Stimulated activated CD4-positive, alpha-beta T cell treated with anti-CD3 and anti-CD28 coated beads, TNF-alpha, amount 100 ng/mL, for 1 hour (primary cell): ENCODE measurements around the gene AP5Z1.
A peak's percentile ranks its signal among the peaks of the same experiment; 100 is the strongest.

Experiments used
- DNase-seq, 3 donors: peaks; one replicate each; pipeline ENCODE4 v3.0.0-alpha.2; 2020; ENCODE audit warnings: low read depth in 3 of 3, low spot score in 1 of 3

The AP5Z1 gene, protein sequence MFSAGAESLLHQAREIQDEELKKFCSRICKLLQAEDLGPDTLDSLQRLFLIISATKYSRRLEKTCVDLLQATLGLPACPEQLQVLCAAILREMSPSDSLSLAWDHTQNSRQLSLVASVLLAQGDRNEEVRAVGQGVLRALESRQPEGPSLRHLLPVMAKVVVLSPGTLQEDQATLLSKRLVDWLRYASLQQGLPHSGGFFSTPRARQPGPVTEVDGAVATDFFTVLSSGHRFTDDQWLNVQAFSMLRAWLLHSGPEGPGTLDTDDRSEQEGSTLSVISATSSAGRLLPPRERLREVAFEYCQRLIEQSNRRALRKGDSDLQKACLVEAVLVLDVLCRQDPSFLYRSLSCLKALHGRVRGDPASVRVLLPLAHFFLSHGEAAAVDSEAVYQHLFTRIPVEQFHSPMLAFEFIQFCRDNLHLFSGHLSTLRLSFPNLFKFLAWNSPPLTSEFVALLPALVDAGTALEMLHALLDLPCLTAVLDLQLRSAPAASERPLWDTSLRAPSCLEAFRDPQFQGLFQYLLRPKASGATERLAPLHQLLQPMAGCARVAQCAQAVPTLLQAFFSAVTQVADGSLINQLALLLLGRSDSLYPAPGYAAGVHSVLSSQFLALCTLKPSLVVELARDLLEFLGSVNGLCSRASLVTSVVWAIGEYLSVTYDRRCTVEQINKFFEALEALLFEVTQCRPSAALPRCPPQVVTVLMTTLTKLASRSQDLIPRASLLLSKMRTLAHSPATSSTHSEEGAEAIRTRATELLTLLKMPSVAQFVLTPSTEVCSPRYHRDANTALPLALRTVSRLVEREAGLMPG

DNA sequence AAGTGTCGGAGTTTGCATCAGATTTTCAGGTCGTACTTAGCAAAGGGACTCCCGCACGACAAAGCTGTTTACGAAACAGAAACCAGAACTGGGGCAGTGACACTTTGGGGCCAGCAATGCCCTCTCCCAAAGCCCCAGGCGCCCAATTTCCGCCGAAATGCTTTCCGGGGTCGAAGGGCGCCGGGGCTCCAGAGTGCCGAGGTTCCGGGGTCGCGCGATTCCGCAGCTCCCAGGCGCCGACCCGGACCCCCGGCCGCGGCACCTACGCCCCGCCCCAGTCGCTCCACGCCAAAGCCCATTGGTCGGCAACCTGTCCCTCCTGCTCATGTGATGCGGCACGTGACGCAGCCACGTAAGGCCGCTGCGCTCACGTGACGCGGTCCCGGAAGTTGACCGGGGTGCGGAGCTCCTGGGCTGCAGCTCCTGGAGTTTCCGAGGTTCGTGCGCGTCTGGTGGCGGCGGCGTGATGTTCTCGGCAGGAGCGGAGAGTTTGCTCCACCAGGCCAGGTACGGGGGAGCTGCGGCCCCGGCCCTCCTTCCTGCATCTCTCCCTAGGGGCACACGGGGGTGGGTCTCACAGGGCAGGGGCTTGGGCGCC is at the start of gene AP5Z1:
AP5Z1 (plus strand) TSS at position 374 of the 598 bp plus-strand sequence; CDS start at position 467, 93 bp downstream.
- DNase-seq, result peak; percentile 79 to 90 (median 86)

DNA sequence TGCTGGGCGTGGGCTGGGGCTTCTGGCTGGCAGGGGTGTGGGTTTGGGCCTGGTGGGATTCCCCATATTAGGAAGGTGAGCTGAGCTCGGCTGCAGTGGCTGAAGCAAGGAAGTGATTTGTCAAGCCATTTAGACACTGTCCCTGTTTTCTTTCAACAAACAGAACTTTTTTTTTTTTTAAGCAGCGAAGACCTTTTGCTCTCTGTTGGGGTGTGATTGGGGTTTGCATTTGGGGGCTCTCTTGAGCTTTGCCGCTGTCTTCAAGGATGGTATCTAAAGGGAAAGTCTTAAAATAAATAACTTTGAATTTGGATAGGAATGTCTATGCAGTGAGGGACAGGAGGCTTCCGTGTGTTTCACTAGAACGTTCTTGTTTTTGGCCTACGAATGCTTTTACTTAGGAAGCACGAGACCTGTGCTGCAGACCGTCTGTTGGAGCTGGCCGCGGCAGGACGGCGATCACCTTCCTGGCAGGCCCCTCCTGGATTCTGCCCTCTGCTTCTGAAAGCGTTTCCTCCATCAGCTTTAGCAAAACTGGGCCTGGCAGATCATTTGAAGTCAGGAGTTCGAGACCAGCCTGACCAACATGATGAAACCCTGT is 49.5 kb upstream of the AP5Z1 start:
- DNase-seq, result no peak

DNA sequence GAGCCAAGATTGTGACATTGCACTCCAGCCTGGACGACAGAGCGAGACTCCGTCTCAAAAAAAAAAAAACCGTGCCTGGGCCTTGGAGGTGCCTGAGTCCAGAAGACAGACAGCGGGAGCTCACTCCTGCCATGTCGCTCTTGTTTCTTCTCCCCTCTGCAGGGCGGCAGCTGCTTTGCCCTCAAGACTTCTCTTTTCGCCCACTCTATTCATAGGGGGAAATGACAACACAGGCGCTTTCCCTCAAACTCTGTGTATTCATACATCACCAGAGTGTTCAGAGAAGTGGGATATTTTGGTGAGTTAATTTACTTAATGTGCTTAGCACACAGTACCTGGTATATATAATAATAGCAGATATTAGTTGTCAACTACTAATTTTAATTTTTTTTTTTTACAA is 48.9 kb upstream of the AP5Z1 start:
- DNase-seq, result no peak

DNA sequence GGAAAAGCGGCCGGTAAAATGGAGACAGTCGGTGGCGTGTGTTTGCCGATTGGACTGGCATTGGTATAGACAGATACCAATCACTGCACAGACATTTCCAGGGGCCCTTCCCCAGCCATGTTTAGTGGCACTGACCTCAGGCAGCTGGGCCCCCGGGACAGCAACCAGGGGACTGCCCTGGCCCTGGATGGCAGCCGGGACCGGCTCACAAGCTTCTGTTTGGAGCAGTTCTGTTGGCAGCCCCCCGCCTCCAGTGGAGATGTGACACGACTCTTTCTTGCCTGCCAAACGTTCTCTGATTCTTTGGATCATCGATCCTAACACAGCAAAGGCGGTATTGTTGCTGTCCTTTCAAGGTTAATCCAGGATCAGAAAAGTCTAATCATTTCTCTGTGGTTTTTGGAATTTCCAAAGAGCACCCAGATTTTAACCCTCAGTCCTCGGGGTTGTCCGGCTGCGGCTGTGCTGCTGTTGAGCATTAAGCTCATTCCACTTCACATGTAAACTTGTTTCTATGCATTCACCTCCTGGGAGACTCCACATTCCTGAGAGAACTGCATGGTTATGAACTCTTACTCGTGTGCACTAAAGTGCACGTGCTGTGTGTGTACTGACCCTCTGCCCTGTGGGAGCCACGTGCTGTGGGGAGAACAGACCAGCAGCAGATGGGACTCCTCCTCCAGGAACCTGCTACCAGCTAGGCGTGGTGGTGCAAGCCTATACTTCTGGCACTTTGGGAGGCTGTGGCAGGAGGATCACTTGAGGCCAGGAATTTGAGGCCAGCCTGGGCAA is 47.3 kb upstream of the AP5Z1 start:
- DNase-seq, result no peak

DNA sequence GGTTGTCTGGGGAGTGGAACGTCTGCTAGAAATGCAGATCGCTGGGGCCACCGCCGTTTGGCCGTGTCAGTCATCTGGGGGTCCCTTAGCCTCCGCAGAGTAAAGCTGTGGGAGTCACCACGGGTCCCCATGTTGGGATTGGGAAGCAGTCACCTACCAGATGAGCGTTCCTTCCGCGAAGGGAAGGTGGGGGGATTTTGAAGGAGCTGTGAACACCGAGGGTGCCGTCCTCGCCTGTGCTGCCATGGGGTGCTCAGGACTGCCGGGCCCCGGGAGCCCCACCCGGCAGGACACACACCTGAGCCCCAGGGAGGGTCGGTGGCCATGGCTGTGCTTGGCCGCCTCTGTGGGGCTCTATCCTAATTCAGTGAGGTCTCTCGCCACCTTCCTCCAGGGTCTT is 46.2 kb upstream of the AP5Z1 start:
- no peak for DNase-seq

DNA sequence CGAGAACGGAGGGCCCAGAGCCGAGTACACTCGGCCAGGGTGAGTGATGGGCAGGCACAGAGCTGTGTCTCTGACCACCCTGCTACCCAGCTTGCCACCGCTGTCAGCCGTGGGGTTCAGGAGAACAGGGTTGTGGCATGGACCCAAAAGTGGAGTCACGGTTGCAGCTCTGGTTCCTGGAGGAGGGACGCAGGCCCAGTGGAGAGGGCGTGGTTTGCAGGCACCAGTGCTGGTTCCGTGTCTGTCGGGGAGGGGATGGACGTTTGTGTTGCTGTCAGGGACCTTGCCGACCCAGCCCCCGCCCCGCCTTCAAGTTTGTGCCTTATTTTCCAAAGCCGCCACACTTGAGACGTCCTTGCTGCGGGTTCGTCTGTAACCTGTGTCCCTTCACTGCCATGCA is 45.1 kb upstream of the AP5Z1 start:
- DNase-seq, result no peak

DNA sequence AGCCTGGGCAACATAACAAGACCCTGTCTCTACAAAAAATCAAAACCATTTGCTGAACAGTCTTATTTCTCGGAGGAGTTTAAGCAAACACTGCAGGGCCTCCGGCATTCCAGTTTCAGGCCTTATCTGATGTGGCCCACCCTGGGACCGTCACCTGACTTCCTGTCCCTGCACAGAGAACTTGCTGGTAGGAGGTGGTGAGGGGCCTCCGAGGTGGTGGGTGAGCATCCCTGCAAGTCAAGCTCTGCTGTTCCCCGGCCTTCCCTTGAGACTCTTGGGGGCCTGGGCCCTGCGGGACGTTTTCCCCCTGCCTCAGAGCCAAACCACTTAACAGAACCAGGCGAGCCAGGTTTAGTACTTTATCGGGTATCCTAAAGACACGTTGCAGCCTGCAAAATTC is 44.5 kb upstream of the AP5Z1 start:
- DNase-seq, result no peak

DNA sequence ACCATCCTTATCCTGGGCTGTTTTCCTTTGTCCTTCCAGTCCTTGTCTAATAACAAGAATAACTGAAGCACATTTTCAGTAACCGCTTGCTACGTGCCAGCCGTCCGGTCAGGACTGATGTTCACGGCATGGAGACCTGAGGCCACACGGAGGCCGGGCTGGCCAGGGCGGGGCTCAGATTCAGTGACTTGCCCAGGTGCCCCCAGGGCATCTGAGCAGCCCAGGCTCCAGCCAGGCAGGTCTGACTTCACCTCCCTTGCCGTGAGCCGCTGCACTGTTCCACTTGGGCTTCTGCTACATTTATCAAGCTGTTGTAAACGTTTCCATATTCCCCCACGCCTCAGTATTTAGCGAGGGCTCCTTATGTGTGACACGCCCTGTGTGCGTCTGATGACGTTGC is 43.6 kb upstream of the AP5Z1 start:
- no peak for DNase-seq

DNA sequence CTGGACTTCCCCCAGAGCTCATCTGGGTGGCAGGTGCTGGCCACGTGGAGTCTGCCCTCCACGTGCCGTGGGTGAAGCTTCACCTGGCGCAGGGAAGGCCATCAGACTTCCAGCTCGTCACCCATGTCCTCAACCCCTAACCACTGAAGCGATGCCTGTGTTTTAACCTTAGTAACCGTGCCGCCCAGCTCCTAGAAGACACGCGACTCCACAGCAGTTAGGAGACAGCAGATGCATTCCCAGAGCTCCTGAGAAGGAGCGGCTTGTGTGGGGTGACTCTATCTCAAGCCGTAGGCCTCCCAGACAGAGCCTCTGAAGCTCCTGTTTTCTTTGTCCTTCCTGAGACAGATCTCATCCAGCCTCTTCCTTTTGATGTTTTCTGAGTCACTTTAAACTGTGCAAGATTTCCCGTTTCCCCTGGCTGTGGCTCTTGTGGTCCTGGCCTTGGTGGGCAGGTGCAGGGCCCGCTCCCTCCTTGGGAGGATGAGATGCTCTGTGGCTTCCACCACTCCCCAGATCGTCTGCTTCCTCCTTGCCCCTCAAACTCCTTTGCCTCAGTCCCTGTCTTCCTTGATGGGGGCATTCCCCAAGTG is 41.4 kb upstream of the AP5Z1 start:
- DNase-seq, result no peak

DNA sequence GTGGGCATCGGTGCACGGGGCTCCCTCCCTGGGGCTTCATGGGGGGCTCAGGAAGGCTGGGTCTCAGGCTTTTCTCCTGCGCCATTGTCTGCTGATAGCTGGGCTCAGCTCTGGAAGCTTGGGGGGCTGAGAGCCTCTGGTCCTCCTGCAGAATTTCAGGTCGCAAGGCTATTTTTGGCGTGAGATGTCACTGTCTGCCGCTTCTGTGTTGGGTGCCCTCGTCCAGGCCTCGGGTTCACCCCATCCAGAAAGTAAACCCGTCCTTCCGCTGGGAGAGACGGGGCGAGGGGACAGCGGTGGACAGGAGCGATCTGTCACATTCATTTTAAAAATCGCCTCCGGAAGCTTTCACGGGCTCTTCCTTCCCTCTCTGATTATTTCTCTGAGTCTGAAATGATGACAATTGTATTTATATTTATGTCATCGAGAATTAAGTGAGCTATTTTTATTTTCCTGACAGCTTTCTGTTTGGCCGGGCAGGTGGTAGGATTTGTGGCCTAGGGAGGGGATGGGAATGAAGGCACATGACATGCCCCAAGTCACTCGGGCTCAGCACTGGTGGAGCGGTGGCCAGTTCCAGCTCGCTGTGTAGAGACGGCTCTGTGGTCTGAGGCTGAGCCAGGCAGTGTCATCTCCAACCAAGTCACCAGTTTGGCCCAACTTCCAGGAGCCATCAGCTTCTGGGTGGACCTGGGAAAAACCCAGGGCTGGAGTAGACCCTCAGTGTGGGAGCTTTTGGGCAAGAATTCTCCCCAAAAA is 40.7 kb upstream of the AP5Z1 start:
- no peak for DNase-seq

DNA sequence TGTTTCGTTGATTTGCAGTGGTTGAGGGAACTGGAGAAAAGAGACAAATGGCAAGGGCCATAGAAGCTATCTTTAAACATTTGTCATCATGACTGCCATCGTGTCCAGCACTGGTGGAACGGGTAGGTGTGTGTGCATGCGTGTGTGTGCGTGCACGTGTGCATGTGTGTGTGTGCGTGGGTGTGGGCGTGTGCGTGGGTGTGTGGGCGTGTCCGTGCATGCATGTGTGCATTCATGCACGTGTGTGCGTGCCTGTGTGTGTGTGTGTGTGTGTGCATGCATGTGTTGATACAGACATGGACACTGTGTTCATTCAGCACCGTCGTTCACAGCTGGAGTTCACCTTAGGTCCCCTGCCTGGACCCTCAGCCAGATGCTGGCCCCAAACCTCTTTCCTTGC is 38.1 kb upstream of the AP5Z1 start:
- DNase-seq, result no peak

DNA sequence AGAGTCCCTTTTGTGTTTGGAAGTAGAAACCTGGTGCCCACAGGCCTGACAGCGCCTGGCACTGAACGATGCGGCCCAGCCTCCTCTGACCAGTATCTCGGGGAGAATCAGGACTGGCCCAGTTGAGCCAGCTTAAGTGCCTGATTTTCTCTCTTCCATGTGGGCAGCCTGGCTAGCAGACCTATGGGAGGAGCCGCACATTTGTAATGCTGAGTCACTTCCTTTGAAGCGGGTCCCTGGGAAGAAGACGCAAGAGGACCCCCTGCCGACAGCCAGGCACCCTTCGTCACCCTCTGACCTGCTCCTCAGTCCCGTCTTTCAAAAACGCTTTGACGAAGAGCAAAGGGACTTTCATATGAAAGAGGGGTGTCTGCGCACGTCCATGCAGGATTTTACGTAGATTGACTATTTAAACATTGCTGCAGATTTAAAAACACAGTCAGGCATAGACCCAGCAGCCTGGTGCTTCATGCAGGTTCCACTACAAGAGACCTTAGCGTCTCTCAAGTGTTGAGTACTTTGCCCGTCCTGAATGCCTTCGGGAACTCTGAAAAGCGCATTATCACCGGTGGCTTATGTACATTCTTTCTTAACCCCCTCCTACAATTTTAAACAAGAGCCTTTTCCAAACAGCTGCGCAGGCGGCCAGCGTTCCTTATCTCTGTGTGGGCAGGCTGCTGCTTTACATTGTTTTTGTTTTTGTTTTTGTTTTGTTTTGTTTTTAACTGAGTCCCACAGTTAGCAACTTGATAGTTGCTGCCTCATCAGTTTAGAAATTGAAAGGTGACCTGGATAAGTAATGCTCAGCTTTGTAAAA is 36.5 kb upstream of the AP5Z1 start:
- no peak for DNase-seq

DNA sequence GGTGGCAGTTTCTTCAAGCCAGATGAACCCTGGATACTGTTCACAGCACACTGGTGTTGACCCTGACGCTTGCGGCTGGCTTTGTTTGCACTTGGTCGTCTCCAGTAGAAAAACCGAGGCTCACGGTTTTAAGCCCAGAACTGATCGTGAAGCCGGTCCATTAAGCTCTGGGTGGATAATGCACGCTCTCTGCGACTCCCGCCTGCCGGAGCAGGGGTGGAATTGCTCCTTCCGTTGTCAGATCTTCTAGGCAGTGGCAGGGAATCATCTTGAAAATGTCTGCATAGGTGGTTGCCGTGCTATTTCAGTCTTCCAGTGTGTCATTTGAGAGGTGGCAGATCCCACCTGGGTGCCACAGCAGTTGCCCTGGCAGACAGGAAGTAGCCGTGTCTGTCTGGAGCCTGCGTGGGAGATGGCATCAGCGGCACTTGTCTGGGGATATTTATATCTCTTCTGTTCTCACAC is 35.9 kb upstream of the AP5Z1 start:
- peak in 2 of 3 donors; percentile 18 to 21 for DNase-seq

DNA sequence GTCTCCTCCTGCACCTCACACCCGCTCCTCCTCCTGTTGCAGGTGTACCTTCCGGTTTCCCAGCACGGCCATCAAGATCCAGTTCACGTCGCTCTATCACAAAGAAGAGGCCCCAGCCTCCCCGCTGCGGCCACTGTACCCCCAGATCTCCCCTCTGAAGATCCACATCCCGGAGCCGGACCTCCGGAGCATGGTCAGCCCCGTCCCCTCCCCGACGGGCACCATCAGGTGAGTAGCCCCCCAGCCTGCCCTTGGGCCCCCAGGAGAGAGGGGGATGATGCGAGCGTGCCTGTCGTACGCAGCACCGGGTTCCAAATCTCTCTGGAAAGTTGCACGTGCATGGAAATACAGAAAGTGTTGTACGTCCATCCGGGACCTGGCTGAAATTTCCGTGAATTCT is 34.6 kb upstream of the AP5Z1 start:
- DNase-seq, result no peak

DNA sequence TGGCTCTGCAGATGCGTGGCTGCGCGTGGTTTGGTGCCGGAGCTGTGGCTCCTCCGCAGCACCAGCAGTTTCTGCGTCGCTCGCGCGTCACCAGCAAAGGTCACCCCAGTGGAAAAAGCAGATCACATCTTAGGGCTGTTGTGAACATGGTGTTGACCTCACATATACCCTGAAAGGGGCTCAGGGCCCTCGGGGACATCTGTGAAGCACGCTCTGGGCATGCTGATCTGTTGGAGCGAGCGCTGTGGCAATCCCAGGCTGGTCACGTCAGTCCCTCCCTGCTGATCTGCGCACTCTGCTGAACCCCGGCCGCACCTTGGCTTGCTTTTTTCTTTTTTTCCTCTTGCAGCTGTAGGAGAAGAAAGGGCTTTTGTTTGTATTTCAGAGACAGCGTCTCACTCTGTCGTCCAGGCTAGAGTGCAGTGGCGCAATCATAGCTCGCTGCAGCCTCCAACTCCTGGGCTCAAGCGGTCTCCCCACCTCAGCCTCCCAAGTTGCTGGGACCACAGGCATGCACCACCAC is 33.3 kb upstream of the AP5Z1 start:
- no peak for DNase-seq

DNA sequence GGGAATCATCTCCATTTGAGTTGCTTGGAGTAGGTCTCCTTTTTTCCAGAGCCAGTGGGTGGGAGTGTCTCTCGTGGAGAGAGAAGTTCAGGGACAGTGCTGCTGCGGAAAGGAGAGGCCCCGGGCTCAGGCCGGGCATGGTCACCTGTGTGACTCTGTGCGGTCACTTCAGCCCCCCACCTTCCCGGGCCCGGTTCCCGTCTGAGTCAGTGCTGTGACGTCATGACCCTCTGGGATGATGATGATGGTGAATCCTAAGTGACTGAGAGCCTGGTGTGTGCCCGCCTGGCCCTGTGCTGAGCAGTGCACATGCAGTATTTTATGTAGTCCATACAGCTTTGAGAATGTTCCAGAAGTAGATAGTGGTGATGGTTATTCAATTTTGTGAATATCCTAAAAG is 32.6 kb upstream of the AP5Z1 start:
- no peak for DNase-seq

DNA sequence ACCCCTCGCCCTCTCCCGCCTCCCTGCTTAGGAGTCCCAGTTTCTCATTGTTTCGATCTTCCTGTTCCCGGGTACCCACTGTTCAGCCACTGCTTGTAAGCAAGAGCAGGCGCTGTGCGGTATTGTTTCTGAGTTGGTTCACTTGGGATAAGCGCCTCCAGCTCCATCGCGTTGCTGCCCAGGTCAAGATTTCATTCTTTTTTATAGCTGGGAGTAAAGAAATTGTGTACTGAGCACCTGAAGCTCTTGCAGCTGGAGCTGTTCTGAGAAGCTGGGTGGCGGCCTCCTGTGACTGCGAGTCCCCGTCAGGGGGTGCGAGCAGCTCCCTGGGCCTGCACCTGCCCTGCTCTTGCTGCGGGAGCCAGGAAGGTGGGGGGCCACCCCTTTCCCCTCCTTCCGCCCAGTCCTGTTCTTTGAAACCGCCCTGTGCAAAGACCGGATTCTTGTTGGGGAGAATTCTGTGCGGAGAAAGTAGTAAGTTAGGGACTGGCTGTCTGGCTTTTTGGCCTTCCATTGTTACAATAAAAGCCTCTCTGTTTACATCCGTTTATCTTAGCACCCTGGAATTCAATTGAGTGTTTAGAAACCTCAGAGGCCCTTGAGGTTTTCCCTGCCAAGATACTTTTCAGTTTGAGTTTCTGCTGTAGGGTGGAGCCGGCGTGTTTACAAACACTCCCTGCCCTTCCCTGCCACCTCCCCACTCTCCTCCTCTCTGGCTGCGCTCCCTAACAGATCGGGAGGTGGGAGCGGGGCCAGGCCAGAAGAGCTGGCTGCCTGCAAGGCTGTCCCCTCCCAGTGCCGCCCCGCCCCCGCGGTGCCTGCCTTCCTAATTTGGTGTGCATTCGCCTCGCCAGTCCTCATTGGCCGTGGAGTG is 30.8 kb upstream of the AP5Z1 start:
- peak; percentile 27 to 44 (median 31) for DNase-seq
